Measurements from ENCODE around the gene C4orf17. TPM values are rescaled to one million over a fixed set of nuclear protein-coding genes. Genes with fewer than 3 reads are reported as not detected.

Gene C4orf17
- total RNA-seq, 4 donors from 2014 or later, result not detected

- 68 to 76% methylated on average over 1 of the region's 1 CpG for WGBS, 2 donors
- H3K4me3 ChIP-seq (ENCODE audit: low read depth, poor library complexity, severe bottlenecking), result no peak overlapping the region
- intact Hi-C loops (cut with DNase I; ENCODE audit: low total_unique reads), result no loop called here
- TF ChIP-seq CTCF (IDR thresholded peaks at IDR 0.05) (no peak), POLR2A (IDR thresholded peaks at IDR 0.05) (no peak)
- DNase-seq (ENCODE audit: low spot score in 2 of 2), result no peak
Observed at GRCh38 chr4:99571883-99572282, 61.1 kb downstream of the C4orf17 start.

DNA sequence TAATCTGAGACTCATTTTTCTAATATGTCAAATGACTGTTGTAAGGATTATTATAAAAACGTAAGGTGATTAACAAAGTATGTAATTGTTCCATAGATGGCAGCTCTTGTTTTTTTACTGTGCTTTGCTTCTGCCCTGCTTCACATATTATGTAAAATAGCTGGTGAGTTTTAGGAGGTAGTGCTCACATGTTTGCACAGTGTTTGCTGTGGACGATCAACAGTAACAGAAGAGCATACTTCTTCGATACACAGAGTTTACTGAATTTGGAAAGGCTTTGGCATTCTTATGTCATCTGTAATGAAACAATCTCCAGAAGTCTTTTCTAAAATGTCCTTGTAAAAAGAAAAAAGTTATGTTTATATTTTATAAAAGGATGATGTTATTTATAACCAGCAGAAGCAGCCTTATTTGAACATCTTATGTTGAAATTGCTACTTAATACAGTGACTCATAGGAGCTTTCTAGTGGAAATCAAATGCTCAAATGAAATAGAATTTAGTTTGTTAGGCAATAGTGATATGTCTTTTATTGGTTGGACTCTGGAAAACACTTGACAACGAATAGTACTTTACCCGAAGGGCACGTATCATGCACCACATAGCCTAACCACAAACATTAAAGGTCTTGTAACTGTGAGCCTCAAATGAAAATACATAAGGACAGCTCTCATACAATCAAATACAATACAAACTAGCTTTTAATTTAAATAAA is 61.9 kb downstream of the C4orf17 start:
- intact Hi-C loops (cut with DNase I; ENCODE audit: low total_unique reads), result no loop called here
- no peak for DNase-seq (ENCODE audit: low spot score in 2 of 2)
- no peak overlapping the region for H3K4me3 ChIP-seq (ENCODE audit: low read depth, poor library complexity, severe bottlenecking)
- no peak for TF ChIP-seq POLR2A (IDR thresholded peaks at IDR 0.05)
- no peak for TF ChIP-seq CTCF (IDR thresholded peaks at IDR 0.05)
- WGBS, 2 donors, result 77 to 81% methylated on average over 6 of the region's 6 CpGs

DNA sequence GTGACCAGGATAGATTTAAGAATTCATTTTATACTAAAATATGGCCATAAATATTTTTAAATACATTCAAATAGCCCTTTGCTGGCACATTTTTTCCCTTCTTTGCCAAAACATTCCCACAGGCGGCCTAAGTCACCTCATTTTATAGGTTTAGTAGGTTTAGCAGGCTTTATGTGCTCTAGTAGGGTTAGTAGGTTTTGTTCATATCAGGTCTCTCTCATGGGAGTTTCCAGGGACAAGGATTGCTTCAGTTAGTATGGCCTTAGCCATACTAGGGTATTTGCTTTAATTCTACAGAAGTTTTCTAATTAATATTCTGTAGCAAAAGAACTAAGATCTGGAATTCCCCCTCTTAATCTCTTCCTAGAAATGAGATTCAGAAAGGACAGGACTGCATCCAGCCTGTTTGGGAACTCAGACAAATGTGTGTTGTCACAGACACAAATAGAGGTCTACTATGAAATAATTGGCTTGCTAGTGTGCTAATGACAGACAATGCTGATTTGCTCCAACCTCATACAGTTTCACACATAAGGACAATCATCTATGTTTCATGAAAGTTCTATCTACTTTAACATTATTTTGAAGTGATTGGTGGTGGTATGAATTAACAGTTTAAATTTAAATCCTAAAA is 63.0 kb downstream of the C4orf17 start:
- TF ChIP-seq POLR2A (IDR thresholded peaks at IDR 0.05) (no peak), CTCF (IDR thresholded peaks at IDR 0.05) (no peak)
- no peak for DNase-seq (ENCODE audit: low spot score in 2 of 2)
- intact Hi-C loops (cut with DNase I; ENCODE audit: low total_unique reads), result no loop called here
- WGBS, 2 donors, result 80 to 86% methylated on average over 1 of the region's 1 CpG
- H3K4me3 ChIP-seq (ENCODE audit: low read depth, poor library complexity, severe bottlenecking), result no peak overlapping the region

DNA sequence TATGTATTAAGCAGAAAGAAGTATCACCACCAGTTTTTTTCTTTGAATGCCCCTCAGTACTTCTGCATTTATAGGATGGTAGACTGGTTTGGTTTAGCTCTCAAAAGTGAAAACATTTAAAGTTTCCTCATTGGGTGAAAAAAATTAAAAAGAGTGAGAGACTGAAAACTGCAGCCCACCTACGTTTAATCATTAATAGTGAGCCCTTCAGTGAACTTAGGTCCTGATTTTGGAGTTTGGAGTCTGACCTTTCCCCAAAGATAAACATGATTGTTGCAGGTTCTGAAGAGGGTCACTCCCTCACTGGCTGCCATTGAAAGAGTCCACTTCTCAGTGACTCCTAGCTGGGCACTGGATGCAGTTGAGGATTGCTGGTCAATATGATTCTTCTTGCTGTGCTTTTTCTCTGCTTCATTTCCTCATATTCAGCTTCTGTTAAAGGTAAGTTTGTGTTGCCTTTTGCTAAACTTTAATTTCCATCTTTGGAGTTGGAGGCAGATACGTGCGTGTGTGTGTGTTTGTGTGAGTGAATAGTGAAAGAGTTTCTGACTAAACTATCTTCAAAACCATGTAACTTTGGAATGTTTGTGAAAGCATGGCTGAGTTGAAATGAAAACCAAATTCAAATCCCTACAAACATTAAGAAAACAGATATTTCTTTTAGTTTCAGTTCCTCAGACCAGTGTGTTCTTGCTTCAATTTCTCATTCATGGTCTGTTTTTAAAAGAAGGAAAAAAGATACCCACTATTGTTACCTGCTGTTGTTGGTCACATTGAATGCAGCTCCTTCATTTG is 63.9 kb downstream of the C4orf17 start, which contains the start of gene MTTP:
Gene MTTP (plus strand): TSS at position 295 of the 795 bp plus-strand sequence. CDS start 86 bp downstream, at position 381.
- no peak within 1 kb of the TSS for H3K4me3 ChIP-seq (ENCODE audit: low read depth, poor library complexity, severe bottlenecking)
- WGBS, 2 donors, result 79 to 81% methylated on average over 3 of the region's 3 CpGs
- TF ChIP-seq CTCF (IDR thresholded peaks at IDR 0.05) (no peak), POLR2A (IDR thresholded peaks at IDR 0.05) (no peak)
- DNase-seq (ENCODE audit: low spot score in 2 of 2), result no peak
- intact Hi-C loops (cut with DNase I; ENCODE audit: low total_unique reads), result no loop called here

DNA sequence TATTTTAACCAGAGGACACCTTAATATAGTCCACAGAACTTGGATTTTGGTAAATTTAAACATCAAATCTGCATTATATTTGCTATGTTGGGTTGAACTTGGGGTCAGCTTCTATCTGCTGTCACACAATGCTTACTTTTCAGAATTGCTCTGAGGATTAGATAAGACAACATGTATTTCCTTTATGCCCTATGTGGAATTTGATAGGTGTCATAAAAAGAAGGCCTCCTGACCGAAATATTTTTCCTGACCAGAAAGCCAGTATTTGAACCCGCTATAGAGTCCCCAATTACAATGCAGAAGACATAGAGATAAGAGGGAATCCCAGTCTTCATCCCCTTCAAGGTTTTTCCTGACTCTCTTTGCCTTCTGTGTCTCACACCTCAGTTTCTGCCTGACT is 67.9 kb downstream of the C4orf17 start:
- TF ChIP-seq POLR2A (IDR thresholded peaks at IDR 0.05), result no peak
- no peak for TF ChIP-seq CTCF (IDR thresholded peaks at IDR 0.05)
- no peak for DNase-seq (ENCODE audit: low spot score in 2 of 2)
- H3K4me3 ChIP-seq (ENCODE audit: low read depth, poor library complexity, severe bottlenecking), result no peak overlapping the region
- 82 to 83% methylated on average over 2 of the region's 2 CpGs for WGBS, 2 donors
- intact Hi-C loops (cut with DNase I; ENCODE audit: low total_unique reads), result no loop called here
